HG02840 (cell line): ENCODE results near the gene GALP.
A peak's percentile ranks its signal among the peaks of the same experiment; 100 is the strongest.
"Not testable (repeated sequence)": the region's sequence is repeated elsewhere in the genome, so short reads cannot be mapped to it uniquely, and the experiment has no call there.

Experiments
- ATAC-seq: cut with Tn5 transposase; IDR thresholded peaks from one replicate; pipeline ENCODE4 v1.9.1; 2021; ENCODE audit warnings: mild to moderate bottlenecking, moderate library complexity, moderate number of reproducible peaks; ENCODE audit not compliant: unreplicated experiment, low FRiP score

GALP gene

DNA sequence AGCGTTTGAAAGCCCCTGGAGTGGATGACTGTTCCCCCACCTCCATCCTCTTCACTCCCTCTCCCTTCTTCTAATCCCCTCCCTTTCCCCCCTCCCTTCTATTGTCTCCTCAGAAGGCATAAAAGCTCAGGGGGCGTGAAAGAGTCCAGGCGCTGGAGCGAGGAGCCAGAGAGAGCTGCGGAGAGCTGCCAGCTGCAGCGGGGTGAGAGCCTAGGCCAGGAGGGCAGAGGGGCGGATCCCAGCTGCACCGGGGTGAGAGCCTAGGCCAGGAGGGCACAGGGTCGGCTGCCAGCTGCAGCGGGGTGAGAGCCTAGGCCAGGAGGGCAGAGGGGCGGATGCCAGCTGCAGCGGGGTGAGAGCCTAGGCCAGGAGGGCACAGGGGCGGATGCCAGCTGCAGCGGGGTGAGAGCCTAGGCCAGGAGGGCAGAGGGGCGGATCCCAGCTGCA is at the start of gene GALP:
TSS of gene GALP (plus strand) at position 148 of the 447 bp plus-strand sequence. CDS start 1,101 bp downstream, outside the sequence.
- ATAC-seq = not testable (repeated sequence)

DNA sequence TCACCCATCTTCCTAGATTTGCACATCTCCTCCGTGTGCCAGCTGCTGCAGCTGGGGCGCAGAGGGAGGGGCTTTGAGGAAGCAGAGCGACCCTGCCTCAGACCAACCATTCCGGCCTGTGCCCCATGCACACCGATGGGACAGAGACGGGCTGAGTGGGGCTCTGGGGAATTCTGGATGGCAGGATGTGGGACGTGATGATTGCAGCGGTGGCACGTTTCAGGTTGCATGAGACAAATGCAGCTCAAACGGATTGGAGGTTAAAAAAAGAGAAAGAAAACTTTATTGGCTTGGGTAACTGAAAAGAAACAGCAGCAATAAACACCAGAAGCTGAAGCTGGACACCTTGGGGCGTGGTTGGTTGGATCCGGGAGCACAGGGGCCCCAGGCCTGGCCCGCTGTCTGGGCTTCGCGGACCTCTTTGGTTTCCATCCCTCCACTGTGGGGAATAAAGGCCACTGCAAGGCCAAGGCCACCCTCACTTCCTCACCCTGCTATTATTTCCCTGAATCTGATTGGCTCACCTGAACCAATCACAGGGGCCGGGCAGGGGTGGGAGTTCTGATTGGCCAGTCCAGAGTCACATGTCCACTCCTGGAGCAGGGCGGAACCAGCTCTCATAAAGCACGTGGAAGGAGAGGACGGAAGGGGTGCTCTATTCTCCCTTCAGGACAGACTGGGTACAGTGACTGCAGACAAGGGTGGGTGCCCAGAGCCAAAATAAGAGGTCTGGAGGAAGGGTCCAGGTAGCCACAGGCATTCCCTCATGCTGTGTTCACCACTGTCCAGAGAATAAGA is 48.6 kb upstream of the GALP start:
- ATAC-seq = no peak

DNA sequence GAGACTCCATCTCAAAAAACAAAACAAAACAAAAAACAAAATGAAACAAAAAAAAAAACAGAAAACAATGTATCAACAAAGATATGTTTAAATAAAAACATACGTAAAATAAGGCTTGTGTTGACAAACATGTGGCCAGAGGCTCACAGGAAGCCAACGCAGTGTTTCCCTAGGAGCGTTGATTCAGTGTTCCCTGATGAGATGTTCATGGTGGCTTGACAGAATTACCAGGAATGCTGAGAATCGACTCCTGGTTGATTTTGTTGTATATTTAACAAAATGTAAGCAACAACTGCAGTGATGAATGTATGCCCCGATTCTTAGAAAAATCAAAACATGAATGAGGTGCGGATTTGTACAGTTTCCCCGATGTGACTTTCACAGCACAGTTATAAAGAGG is 45.8 kb upstream of the GALP start:
- no peak for ATAC-seq

GRCh38 chr19:56131651-56132050 is 44.2 kb upstream of the GALP start:
- no peak for ATAC-seq

DNA sequence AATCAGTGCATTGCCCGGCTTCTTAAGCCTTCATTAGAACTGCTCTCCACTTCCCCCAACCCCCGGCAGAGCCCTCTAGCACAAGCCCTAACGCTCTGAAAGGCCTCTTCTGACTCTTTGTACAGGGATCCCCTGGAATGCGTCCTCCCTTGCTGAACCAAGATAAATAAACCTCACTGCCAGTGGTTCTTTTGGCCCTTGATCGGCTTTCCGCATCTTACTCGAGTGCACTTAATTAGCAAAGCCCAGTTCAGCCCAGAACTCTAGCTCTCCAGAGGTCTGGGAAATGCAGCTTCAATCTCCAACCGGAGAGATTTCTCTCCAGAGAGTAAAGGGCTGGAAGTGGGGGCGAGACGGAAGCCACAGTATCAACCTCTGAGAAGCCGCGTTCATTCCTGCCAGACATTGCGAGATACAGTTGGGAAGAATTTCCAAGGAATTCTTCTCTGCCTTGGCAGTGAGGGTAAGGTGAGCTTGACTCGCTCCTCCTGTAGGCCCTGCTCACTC is 43.4 kb upstream of the GALP start:
- ATAC-seq = no peak

- no peak for ATAC-seq
Measured at GRCh38 chr19:56133858-56134653, 41.8 kb upstream of the GALP start.

GRCh38 chr19:56134654-56134921 is 41.2 kb upstream of the GALP start:
- no peak for ATAC-seq

DNA sequence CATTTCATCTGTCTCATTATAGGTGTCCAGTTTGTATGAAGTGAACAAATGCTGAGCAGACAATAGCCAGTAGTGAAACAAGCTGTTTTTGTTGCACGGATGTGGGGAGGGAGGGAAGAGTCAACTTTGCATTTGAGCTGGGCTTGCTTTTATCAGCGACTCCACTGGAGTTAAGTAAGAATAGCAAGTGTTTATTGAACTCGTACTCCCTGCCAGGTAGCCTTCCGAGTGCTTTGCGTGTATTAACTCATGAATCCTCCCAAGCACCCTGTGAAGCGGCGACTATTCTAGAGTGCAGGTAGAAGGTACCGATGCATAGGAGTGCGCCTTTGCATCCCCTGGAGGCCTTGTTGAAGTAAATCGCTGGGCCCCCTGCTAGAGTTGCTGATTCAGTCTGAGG is 39.4 kb upstream of the GALP start:
- no peak for ATAC-seq

- ATAC-seq = no peak
Measured at GRCh38 chr19:56137405-56137804, 38.4 kb upstream of the GALP start.

- no peak for ATAC-seq
Measured at GRCh38 chr19:56138069-56138468, 37.7 kb upstream of the GALP start.

- ATAC-seq = no peak
Measured at GRCh38 chr19:56139847-56140582, 35.8 kb upstream of the GALP start.

DNA sequence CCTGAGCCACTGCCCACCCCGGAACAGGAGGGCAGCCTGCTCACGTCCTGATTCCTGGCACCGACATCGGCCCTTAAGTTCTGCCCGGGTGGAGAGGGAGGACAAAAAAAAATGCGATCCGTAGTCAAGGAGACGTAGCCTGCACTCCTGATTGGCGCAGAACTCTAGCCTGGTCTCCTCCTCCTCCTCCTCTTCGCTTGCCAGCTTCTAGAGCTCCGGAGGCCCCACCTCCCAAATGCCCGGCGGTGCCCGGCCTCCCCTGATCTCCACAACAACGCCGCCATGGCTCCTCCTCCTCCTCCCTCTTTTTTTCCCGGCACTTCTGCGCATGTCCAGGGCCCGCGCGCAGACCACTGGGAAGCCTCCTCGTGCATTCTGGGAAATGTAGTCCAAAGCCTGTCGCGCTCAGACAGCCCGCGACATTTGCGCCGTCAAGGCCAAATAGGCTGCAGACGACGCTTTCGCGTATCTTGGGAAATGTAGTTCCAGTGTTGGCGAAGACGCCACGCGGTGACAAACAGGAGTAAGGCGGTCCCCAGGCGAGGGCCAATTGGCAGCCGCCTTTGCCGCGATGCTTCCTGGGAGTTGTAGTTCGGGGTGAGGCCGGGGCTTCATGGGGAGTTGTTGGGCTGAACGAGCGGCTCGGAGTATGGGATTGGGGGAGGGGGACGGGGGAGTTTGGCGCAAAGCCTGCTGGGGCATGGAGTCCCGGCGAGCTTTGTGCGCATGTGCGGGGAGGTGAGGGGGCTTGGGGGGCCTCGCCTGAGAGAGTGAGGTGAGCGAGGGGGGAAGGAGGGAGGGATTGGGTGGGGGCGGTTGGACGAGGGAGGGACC is 35.0 kb upstream of the GALP start, which contains the start of gene ZNF444:
TSS of gene ZNF444 (plus strand) at position 705 of the 834 bp plus-strand sequence. CDS start 5,625 bp downstream, outside the sequence.
- peak; percentile 93 for ATAC-seq

- ATAC-seq = no peak
Measured at GRCh38 chr19:56141417-56141993, 34.3 kb upstream of the GALP start.

DNA sequence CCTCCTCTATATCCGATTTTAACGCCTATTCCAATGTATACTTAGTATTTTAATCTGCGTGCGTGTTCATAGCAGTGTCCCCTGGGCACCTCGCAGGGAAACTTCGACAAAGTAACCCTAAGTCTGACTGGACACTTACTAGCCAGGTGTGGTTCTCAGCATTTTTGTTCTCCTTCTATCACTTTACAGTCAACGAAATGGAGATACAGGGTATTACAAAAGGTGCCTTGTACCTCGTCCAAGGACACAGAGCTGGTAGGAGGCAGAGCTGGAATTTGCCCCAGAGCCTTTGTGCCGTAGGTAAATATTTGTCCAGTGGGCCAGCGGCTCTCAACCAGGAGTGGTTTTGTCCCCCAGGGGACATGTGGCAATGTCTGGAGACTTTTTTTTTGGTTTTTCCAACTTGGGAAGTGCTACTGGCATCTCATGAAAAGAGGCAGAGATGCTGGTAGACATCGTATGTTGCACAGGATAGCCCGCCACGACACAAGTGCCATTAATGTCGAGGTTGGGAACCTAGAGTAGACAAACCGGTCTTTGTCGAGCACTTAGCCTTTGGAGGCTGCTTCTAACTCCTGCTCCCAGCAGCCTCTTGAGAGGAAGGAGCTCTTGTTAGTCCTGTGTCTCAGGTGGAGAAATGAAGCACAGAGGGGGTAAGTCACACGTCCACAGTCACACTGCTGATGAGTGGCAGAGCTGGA is 33.6 kb upstream of the GALP start:
- no peak for ATAC-seq

GRCh38 chr19:56142897-56143434 is 32.8 kb upstream of the GALP start:
- ATAC-seq = no peak

GRCh38 chr19:56144376-56144775 is 31.4 kb upstream of the GALP start:
- no peak for ATAC-seq

GRCh38 chr19:56144831-56145230 is 31.0 kb upstream of the GALP start:
- no peak for ATAC-seq

DNA sequence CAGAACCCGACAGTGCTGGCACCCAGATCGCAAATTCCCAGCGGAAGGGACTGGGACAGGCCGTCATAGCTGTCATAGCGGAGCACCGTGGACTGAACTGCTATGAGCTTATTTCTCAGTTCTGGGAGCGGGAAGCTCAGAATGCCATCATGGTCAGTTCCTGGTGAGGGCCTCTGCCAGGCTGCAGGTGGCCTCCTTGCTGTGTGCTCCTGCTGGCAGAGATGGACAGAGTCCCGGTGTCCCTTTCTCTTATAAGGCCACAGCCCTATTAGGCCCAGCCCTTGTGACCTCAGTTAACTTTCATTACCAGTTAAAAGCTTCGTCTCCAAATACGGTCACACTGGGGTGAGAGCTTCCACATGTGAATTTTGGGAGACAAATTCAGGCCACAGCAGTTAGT is 30.1 kb upstream of the GALP start:
- ATAC-seq = no peak

DNA sequence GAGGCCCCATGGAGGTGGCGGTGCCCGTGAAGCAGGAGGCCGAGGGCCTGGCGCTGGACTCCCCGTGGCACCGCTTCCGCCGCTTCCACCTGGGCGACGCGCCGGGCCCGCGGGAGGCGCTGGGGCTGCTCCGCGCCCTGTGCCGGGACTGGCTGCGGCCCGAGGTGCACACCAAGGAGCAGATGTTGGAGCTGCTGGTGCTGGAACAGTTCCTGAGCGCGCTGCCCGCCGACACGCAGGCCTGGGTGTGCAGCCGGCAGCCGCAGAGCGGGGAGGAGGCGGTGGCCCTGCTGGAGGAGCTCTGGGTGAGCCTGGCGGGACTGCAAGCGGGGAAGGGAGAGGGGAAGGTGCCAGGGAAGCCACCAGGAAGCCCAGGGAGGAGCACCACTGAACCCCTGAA is 28.9 kb upstream of the GALP start:
- ATAC-seq = no peak
